K562 (cell line): ENCODE results near the gene HTR4. TPM values are rescaled to one million over a fixed set of nuclear protein-coding genes. Genes with fewer than 3 reads are reported as not detected.

Experiments used
- ATAC-seq: fragments of 200-7000 bp; cut with Tn5 transposase; 3 replicates; pipeline ENCODE4 v1.9.1; 2020; ENCODE audit warnings: moderate library complexity
- BruUV-seq: library from RNA; stranded (reverse); fragments of 400-500 nt; replicated peaks from 2 replicates; lab custom pipeline; 2021; lab: Mats Ljungman, UMichigan
- CTCF ChIA-PET: fragments of 300-600 bp; formaldehyde crosslinking; extraction: SDS; loops from one replicate; lab custom pipeline; 2021; ENCODE audit warnings: low intra/inter-chr PET ratio; lab: Yijun Ruan, JAX
- POLR2A ChIA-PET: fragments of 300-600, 350-650 bp; sonication (Branson Sonifier 250); formaldehyde crosslinking; extraction: SDS; loops from one replicate; lab custom pipeline; 2021; ENCODE audit warnings: antibody characterized with exemption, inconsistent platforms; lab: Yijun Ruan, JAX
- DNase-seq, 4 experiments: peaks; one replicate each; pipeline versions ENCODE4 v3.0.0 to v3.0.0-alpha.2; 2011 to 2018; ENCODE audit warnings: low spot score in 3 of 4, mixed read lengths in 3 of 4; ENCODE audit errors: extremely low read depth in 1 of 4
- FAIRE-seq: peaks from 2 replicates; lab custom pipeline; 2011; peaks lifted over from hg19 to GRCh38; lab: Jason Lieb, UNC
- H2AFZ ChIP-seq: 2 replicates; pipeline ENCODE4 v1.6.0; 2011; ENCODE audit warnings: low read depth, low read length, control low read depth, inconsistent platforms
- H3K27ac ChIP-seq: fragments of 200-600 bp; 3 replicates; pipeline ENCODE4 v1.8.0; 2011; ENCODE audit warnings: low read depth, mild to moderate bottlenecking, control low read depth, inconsistent platforms, low read length, moderate library complexity, mixed read lengths; ENCODE audit errors: extremely low read depth
- H3K27me3 ChIP-seq, 2 experiments: fragments of 300-600 bp in 1 of 2; 2 replicates in 1 of 2; 3 replicates in 1 of 2; pipeline versions ENCODE4 v1.6.0 to v1.8.0; 2011; ENCODE audit warnings: inconsistent platforms in 2 of 2, low read length in 2 of 2, mild to moderate bottlenecking in 1 of 2, mixed read lengths in 1 of 2, moderate library complexity in 1 of 2; ENCODE audit not compliant: control insufficient read depth in 2 of 2, insufficient read depth in 2 of 2
- H3K36me3 ChIP-seq: fragments of 300-600 bp; 3 replicates; pipeline ENCODE4 v1.8.0; 2011; ENCODE audit warnings: mild to moderate bottlenecking, low read length, inconsistent platforms; ENCODE audit not compliant: control insufficient read depth, insufficient read depth
- H3K4me1 ChIP-seq, 2 experiments: fragments of 200-600 bp in 1 of 2; replicated peaks in 1 of 2; 2 replicates in 1 of 2; 3 replicates in 1 of 2; pipeline versions ENCODE4 v1.5.1 to v1.8.0; 2011; ENCODE audit warnings: inconsistent platforms in 2 of 2, low read length in 2 of 2, mild to moderate bottlenecking in 1 of 2, mixed read lengths in 1 of 2, moderate library complexity in 1 of 2; ENCODE audit not compliant: control insufficient read depth in 2 of 2, insufficient read depth in 2 of 2
- H3K4me2 ChIP-seq: 2 replicates; pipeline ENCODE4 v1.6.1; 2011; ENCODE audit warnings: low read length, control low read depth, inconsistent platforms, mixed read lengths; ENCODE audit not compliant: insufficient read depth
- H3K4me3 ChIP-seq: fragments of 200-600 bp; sonication (generic), shearing (Covaris generic); 2 replicates; pipeline ENCODE4 v1.5.1; 2016; ENCODE audit warnings: control low read depth, inconsistent platforms
- H3K79me2 ChIP-seq: fragments of 200-600 bp; 3 replicates; pipeline ENCODE4 v1.8.0; 2011; ENCODE audit warnings: low read length, inconsistent platforms; ENCODE audit not compliant: control insufficient read depth, insufficient read depth
- H3K9ac ChIP-seq, 2 experiments: 2 replicates each; pipeline versions ENCODE4 v1.6.0 to v1.6.1; 2011; ENCODE audit warnings: low read depth in 2 of 2, low read length in 2 of 2, control low read depth in 1 of 2, inconsistent platforms in 1 of 2, mild to moderate bottlenecking in 1 of 2, mixed read lengths in 1 of 2; ENCODE audit not compliant: insufficient read depth in 1 of 2
- H3K9me1 ChIP-seq: one replicate; pipeline ENCODE4 v1.6.0; 2011; ENCODE audit warnings: inconsistent platforms, mild to moderate bottlenecking, low read length, moderate library complexity; ENCODE audit not compliant: control insufficient read depth, insufficient read depth
- H3K9me3 ChIP-seq: replicated peaks from 2 replicates; pipeline ENCODE4 v1.5.1; 2011; ENCODE audit warnings: low read depth, low read length, inconsistent platforms; ENCODE audit not compliant: control insufficient read depth, insufficient read depth
- H4K20me1 ChIP-seq: replicated peaks from 2 replicates; pipeline ENCODE4 v1.6.1; 2011; ENCODE audit warnings: low read length, inconsistent platforms, mixed read lengths; ENCODE audit not compliant: control insufficient read depth, insufficient read depth
- CEBPG ChIP-seq, 3 experiments: fragments of 200-800 bp in 1 of 3; sonication (Bioruptor generic) in 1 of 3; sonication (generic) in 1 of 3; formaldehyde crosslinking in 1 of 3; IDR thresholded peaks in 2 of 3; conservative IDR thresholded peaks in 1 of 3; 2 replicates each; pipeline versions ENCODE4 v1.6.1 to v1.8.0; 2016 to 2022; ENCODE audit warnings: missing compliant biosample characterization in 2 of 3, missing genetic modification characterization in 2 of 3, mild to moderate bottlenecking in 1 of 3, missing genetic modification reagents in 1 of 3
- SMC3 ChIP-seq: conservative IDR thresholded peaks from 2 replicates; pipeline ENCODE4 v1.6.1; 2011; ENCODE audit warnings: low read depth, low read length, improper control_type of control experiment; ENCODE audit not compliant: insufficient read depth
- ZBTB33 ChIP-seq: sonication (generic); formaldehyde crosslinking; IDR thresholded peaks from 2 replicates; pipeline ENCODE4 v1.8.1; 2023; ENCODE audit warnings: mild to moderate bottlenecking, missing genetic modification reagents
- WGBS: fragments of 100-300 bp; shearing (Covaris generic); methylation state at CpG from one replicate; pipeline ENCODE4 v1.1.6; 2016; ENCODE audit warnings: low coverage, mixed read lengths; ENCODE audit not compliant: insufficient coverage; ENCODE audit errors: missing lambda C conversion rate; 5-methylcytosine and 5-hydroxymethylcytosine counted together
- in situ Hi-C: fragments of 300-500 bp; cut with MboI; formaldehyde crosslinking; loops from 4 replicates; pipeline ENCODE4 v1.15.0; 2018; ENCODE audit warnings: inconsistent platforms, mixed read lengths
- intact Hi-C: fragments of 100-400 bp; cut with micrococcal nuclease; formaldehyde crosslinking; loops from 2 replicates; pipeline ENCODE4 v1.14.2; 2022
- polyA plus RNA-seq, 8 experiments: library from polyadenylated mRNA; depleted of rRNA in 4 of 8; stranded (reverse) in 5 of 8; unstranded in 3 of 8; fragments of >200 nt; fragmentation: Nextera tagmentation in 2 of 8; fragmentation: Illumina TruSeq in 1 of 8; extraction: Ambion mirVana in 2 of 8; extraction: Trizol in 1 of 8; gene quantifications; 2 replicates each; pipeline versions ENCODE4 v1.2.1 to v1.2.3, GENCODE V29; 2011 to 2014; ENCODE audit warnings: inconsistent platforms in 1 of 8, missing spikeins in 1 of 8
- total RNA-seq, 7 experiments: library from RNA; depleted of rRNA in 6 of 7; stranded (reverse); fragments of >200 nt in 6 of 7; fragmentation: Illumina TruSeq in 2 of 7; extraction: Trizol in 2 of 7; gene quantifications; 2 replicates each; pipeline versions ENCODE4 v1.2.1 to v1.2.3, GENCODE V29; 2011 to 2021; ENCODE audit warnings: low replicate concordance in 1 of 7

HTR4 gene
- total and polyA plus RNA-seq, 9 of the 15 experiments (the other 6 are each of a cell fraction or from before 2014, with no cell fraction given) = 0.13 TPM; not detected in 8

GRCh38 chr5:148491793-148492184 is 162.5 kb downstream of the HTR4 start:
- no peak for DNase-seq
- H3K9me3 ChIP-seq = no peaks in the 10 kb centered on the region
- H3K4me2 ChIP-seq = no peak overlapping the region
- POLR2A ChIA-PET = no interaction called here
- no peak overlapping the region for H2AFZ ChIP-seq
- H3K36me3 ChIP-seq = no peaks in the 10 kb centered on the region
- CTCF ChIA-PET = no interaction called here
- TF ChIP-seq SMC3 (no peak), CEBPG (CRISPR knock-in tag; IDR thresholded peaks at IDR 0.05) (no peak), CEBPG (tag; conservative IDR thresholded peaks at IDR 0.05 in 1 of 2, IDR thresholded peaks at IDR 0.05 in 1 of 2) (peak in 1 of 2 experiments; percentile 43; a peak in 1 of 4 replicates), ZBTB33 (CRISPR knock-in tag) (no peak)
- TF ChIP-seq, all 486 proteins: peak for 1
- FAIRE-seq (no peak), ATAC-seq (peak; percentile 37; the same call in 2 of the 3 replicates)
- BruUV-seq = no TSS peak
- 31% methylated on average over 6 of the region's 6 CpGs for WGBS
- in situ Hi-C loops = no loop called here
- Histone ChIP-seq H3K4me3 (no peak overlapping the region), H4K20me1 (no peaks in the 10 kb centered on the region; the same call in 1 of the 2 replicates), H3K27me3 (no peaks in the 10 kb centered on the region; a peak in 1 of 5 replicates), H3K27ac (no peak overlapping the region), H3K79me2 (no peaks in the 10 kb centered on the region), H3K9me1 (no peaks in the 10 kb centered on the region), H3K9ac (no peak overlapping the region), H3K4me1 (peaks cover 0 to 12% of the 10 kb centered on the region in 2 experiments; a peak in 4 of 5 replicates)
- intact Hi-C loops = no loop called here
